Measurements from ENCODE around the gene IGFBP2.

Gene IGFBP2

DNA sequence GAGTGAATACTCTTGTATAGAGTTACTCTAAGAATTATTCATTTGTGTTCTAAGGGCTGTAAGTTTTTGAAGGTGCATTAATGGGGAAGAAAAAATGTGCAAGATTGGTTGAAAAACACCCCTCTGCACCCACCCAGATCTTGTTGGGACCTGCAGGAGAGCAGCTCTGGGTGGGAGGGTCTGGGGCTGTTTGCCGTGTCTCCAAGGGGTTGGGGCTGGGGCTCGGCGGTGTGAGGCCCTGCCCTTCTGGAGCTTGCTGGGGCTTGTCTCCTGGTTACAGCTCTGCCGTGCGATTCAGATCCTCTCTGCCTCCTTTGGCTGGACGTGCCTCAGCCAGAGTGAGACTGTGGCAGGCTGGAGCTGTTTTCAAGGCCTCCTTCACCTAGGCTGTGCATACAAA lies 26.1 kb downstream of the IGFBP2 start:
- DNase-seq (ENCODE audit: extremely low spot score, insufficient read length, low read depth), result no peak
- no peak for FAIRE-seq

DNA sequence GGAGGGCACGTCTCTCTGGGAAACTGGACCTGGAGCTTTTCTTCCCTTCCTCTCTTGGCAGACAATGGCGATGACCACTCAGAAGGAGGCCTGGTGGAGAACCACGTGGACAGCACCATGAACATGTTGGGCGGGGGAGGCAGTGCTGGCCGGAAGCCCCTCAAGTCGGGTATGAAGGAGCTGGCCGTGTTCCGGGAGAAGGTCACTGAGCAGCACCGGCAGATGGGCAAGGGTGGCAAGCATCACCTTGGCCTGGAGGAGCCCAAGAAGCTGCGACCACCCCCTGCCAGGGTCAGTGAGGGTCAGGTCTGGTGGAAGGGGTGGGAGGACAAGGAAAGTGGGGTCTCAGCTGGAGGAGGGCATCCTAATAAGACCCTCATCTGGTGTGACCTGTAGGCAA lies 27.3 kb downstream of the IGFBP2 start:
- FAIRE-seq (no peak), DNase-seq (ENCODE audit: extremely low spot score, insufficient read length, low read depth) (no peak)

DNA sequence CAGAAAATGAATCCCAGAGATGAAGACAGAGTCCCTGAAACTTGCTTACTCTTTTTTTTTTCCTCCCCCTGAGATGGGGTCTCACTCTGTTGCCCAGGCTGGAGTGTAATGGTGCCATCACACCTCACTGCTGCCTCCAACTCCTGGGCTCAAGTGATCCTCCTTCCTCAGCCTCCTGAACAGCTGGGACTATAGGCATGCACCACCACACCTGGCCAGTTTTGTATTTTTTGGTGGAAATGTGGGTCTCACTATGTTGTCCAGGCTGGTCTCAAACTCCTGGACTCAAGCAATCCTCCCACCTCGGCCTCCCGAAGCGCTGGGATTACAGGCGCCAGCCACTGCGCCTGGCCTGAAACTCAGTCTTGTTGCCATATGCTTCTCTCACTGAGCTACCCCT lies 27.8 kb downstream of the IGFBP2 start:
- FAIRE-seq, result no peak
- DNase-seq (ENCODE audit: extremely low spot score, insufficient read length, low read depth), result no peak

DNA sequence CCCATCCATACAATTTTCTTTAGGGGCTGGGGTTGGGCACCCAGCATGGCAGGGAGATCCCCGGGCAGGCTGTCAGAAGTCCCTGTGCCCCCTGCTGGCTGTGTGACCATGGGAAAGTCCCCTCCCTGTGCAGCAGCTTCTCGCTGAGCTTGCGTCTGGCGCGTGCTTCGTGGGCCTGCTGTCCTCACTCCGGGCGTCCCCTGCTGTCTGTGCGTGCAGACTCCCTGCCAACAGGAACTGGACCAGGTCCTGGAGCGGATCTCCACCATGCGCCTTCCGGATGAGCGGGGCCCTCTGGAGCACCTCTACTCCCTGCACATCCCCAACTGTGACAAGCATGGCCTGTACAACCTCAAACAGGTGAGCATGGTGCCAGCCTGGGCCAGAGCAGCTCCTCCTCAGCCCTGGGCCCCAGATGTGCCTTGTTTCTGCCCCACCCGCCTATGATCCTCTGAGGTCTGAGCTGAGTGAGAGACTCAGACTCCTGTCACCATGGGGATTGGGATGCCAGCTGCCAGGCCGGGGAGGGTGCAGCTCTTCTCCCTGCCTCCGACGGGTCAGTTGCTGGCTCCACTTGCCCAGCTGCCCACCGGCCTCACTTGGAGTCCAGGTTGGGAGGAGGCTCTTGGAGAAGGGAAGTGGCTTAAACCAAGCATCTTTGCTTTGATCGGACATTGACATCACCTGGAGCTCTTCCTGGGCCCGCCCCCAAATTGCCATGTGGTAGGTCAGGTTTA lies 28.6 kb downstream of the IGFBP2 start:
- DNase-seq (ENCODE audit: extremely low spot score, insufficient read length, low read depth), result no peak

DNA sequence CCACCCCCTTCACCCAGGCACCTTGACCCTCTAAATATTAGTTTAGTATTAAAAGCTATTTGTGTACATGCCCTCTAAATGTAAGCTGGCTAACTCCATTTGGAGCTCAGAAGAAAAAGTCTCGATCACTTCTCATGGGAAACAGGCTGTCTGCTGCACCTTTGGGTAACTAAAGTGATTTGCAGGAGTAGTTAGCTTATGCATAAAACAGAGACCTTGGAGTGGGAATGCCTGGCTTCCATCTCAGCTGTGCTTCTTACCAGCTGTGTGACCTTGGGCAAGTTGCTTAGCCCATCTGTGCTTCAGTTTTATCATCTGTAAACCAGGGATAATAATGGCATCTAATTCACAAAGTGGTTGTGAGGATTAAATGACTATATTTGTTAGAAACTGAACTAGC lies 29.9 kb downstream of the IGFBP2 start:
- DNase-seq (ENCODE audit: extremely low spot score, insufficient read length, low read depth) (no peak), FAIRE-seq (no peak)

More for the DNA sequence above, 28.6 kb downstream of the IGFBP2 start:
- FAIRE-seq, result no peak

DNA sequence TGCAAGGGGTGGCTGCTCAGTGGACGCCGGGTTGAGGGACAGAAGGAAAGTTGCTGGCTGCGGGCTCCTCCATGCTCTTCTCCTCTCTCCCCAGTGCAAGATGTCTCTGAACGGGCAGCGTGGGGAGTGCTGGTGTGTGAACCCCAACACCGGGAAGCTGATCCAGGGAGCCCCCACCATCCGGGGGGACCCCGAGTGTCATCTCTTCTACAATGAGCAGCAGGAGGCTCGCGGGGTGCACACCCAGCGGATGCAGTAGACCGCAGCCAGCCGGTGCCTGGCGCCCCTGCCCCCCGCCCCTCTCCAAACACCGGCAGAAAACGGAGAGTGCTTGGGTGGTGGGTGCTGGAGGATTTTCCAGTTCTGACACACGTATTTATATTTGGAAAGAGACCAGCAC lies 30.6 kb downstream of the IGFBP2 start:
- no peak for FAIRE-seq
- no peak for DNase-seq (ENCODE audit: extremely low spot score, insufficient read length, low read depth)

- no peak for FAIRE-seq
- DNase-seq (ENCODE audit: extremely low spot score, insufficient read length, low read depth), result no peak
Observed at GRCh38 chr2:216664593-216665034, 31.4 kb downstream of the IGFBP2 start.

GRCh38 chr2:216665242-216665641 lies 32.0 kb downstream of the IGFBP2 start:
- FAIRE-seq, result no peak

DNA sequence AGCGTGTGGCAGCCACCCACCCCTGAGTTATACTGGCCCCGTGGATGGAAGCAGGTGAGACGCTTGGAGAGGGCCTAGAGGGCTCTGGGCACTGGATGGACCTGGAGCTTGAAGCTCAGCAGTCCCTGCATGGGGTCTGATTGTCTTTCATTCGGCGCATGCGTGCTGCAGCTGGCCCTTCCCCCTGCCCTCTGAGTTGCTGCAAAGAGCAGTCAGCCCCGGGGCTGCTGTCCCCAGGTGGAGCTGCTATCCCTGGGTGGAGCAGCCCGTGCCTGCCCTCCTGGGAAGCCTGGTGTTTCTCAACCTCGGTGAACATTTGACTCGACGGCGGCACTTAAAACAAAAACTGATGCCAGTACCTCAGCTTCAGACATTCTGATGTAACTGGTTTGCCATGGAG lies 32.5 kb downstream of the IGFBP2 start:
- FAIRE-seq (no peak), DNase-seq (ENCODE audit: extremely low spot score, insufficient read length, low read depth) (no peak)

More at GRCh38 chr2:216665242-216665641, 32.0 kb downstream of the IGFBP2 start:
- no peak for DNase-seq (ENCODE audit: extremely low spot score, insufficient read length, low read depth)

DNA sequence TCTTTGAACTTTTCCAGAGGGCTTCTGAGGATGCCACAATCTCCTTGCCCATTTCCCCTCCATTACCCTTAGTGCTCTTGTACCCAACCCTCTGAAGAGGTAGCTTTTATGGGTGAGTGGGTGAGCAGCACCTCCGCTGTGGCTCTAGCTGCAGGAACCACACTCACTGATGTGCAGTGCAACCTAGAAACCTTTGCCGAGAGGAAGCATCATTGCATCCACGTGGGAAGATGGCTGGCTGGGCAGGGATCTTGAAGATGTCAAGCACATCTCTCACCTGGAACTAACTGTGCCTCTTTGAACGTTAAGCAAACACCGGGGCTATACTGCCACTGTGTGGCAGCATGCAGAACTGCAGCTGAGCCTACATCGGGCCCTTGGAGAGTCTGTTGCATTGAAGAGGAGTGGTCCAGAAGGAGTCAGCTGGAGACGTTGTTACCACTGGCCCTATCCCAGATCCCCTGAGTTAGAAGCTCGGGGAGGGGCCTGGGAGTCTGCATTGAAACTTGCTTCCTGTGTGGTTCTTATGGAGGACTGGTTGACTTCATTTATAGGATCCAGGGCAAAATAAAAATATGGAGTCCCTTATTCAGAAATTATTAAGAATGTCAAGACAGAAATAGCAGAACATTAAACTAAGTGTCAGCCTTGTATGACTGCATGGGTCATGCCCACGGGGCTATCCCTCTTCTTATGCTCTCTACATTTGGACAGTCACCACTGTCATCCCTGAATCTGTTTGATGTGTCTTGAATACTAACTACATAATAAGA lies 33.4 kb downstream of the IGFBP2 start:
- FAIRE-seq (peak; percentile 92), DNase-seq (ENCODE audit: extremely low spot score, insufficient read length, low read depth) (peak; percentile 56)

DNA sequence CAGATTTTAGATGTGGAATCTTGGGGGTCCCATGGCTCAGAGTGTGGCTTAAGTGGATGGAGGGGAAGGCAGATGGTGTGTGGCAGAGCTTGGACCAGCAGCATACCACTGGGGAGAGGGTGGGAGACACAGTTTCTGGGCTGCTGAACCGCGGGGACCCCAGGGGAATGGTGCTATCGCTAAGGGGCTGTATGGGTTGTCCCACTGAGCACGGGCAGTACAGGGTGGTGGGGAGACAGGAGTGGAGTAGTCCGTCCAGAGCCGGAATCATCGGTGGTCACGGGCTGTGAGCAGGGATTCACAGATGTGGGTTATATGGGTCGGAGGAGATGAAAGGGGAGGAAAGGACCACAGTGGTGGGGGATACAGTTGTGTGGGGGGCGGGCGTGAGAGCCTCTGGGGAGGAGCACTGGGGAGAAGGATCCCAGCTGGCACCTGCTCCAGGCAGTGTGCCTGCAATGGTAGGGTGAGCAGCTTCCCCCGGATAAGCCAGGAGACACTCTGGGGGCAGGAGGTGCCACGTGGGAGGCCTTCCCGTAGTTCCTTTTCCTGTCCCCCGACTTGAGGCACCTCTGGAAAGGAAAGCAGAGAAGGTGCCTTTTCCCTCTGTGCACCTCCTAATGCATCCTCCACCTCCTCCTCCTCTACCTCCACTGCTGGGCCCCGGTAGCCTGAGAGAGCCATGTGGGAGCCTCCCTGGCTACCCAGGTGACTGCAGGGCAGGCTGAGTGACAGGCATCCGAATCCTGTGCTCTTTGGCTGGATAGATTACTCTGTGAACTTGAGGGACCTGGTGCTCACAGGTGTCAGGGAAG lies 37.3 kb downstream of the IGFBP2 start:
- no peak for DNase-seq (ENCODE audit: extremely low spot score, insufficient read length, low read depth)
- no peak for FAIRE-seq

DNA sequence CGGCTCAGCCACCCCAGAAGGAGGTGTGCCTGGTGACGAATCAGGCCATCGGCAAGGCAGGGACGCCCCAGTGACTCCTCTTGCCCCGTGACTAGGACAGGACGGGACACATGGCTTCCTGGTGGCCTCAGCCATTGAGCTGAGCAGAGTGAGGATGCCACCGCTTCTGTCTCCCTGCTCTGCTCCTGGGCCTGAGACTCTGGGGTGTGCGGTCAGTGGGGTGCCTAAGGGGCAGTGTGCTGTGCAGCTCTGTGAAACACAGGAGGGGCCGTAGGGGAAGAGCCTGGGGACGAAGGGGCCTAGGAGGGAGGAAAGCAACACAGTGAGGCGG lies 37.8 kb downstream of the IGFBP2 start:
- no peak for DNase-seq (ENCODE audit: extremely low spot score, insufficient read length, low read depth)
- FAIRE-seq, result no peak

DNA sequence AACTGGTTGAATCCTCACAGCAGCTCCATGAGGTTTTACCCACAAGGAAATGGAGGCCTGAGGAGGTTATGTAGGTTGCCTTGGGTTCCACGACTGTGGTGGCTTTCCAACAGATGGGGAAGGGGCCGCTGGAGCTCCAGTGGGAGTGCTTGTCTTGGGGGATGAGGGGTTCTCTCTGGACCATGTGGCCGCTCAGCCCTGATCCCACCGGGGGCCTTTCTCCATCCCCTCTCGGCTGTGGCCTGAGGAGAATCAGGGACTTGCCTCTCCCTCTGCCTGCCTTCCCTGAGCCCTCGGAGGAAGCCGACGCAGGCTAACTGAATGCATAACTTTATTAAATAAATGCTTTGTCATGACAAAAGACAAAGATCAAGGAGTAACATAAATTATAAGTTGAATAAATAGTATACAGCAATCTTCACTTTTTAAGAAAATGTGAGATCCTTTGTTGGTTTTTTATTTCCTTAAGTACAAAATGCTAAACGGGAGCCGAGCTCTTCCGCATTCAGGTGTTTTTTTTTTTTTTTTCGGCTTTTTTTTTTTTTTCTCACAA lies 38.6 kb downstream of the IGFBP2 start:
- FAIRE-seq, result no peak

DNA sequence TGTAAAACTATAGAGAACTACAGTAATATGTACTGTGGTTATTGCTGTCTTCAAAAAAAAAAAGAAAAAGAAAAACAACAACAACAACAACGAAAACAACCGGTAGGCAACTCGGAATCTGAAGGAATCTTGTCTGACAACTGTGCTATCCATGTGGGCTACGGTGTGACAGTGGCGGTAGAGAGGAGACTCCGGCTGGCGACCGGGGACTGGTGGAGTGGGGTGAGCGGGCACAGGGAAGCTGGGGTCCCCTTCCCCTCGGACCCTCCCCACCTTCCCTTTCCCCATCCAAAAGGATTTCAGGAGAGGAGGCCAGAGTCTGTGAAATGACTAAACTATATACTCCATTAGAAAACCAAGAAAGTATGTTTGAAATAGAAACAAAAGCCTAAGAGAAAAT lies 39.2 kb downstream of the IGFBP2 start:
- FAIRE-seq (no peak), DNase-seq (ENCODE audit: extremely low spot score, insufficient read length, low read depth) (no peak)

More for the DNA sequence above, 38.6 kb downstream of the IGFBP2 start:
- no peak for DNase-seq (ENCODE audit: extremely low spot score, insufficient read length, low read depth)

GRCh38 chr2:216673021-216673420 lies 39.8 kb downstream of the IGFBP2 start:
- DNase-seq (ENCODE audit: extremely low spot score, insufficient read length, low read depth) (no peak), FAIRE-seq (no peak)

DNA sequence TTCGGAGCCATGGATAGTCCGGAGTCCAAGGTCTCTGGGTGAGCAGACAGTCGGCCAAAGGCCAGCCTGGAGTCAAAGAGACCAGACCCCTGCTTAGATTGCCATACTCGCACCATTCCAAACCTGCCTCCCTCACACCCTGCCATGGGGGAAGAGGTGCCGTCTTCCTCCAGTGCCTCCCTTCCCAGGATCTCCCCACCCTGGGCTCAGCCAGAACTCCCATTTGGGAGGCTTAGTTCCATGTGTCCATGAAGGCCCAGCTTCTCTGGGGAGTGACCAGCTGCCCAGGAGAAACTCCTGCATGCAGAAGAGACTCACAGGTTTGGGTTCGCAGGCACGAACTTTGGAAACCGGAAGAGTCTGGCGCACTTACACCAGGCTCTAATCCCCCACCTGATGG lies 40.4 kb downstream of the IGFBP2 start:
- no peak for FAIRE-seq
- no peak for DNase-seq (ENCODE audit: extremely low spot score, insufficient read length, low read depth)

DNA sequence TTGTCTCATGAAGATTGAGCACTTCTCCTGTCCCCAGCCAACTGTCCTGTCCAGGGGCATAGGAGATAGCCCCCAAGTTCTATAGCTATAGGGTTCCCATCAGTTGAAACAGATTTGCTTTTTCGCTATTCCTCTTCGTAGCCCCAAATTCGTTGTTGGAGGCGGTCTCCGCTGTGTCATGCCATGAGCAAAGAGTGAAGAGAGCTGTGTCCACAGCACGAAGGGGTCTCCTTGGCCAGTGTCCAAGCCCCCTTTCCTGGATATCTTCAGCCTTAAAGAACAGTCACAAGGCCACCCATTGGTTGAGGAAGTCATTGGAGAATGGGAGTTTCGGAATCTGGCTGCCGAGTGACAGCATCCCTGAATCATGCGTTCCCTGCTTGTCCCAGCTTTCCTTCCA lies 41.2 kb downstream of the IGFBP2 start:
- DNase-seq (ENCODE audit: extremely low spot score, insufficient read length, low read depth) (no peak), FAIRE-seq (no peak)

DNA sequence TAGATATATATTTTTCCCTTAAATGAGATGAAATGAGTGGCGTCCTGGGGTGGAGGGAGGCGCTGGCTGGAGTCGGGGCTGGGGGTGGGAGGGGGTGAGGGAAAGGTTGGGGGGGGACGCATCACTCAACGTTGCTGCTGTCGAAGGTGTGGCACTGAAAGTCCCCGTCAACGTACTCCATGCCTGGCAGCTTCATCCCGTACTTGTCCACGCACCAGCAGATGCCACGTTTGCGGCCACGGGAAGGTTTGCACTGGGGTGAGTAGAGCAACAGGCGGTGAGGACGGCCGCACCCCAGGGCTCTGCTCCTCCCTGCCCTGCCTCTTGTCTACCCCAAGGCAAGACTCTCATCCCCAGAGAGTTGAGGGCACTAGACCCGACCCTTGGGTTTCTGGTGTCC lies 43.4 kb downstream of the IGFBP2 start:
- DNase-seq (ENCODE audit: extremely low spot score, insufficient read length, low read depth) (no peak), FAIRE-seq (no peak)

GRCh38 chr2:216677439-216678097 lies 44.3 kb downstream of the IGFBP2 start:
- DNase-seq (ENCODE audit: extremely low spot score, insufficient read length, low read depth), result no peak
- no peak for FAIRE-seq

DNA sequence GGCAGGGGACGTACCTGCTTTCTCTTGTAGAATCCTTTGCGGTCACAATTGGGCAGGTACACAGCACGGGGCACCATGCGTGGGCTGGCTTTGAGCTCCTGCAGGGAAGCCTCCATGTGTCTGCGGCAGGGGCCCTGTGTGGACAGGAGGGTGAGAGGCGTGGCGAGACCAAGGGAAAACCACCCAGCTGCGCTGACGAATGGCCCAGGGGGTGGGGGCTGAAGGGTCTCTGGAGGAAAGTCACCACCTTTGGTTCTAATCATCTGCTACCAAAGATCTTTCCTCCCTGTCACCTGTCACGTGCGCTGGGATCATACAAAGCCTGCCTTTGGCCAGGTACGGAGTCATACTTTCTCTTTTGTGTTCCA lies 44.9 kb downstream of the IGFBP2 start:
- DNase-seq (ENCODE audit: extremely low spot score, insufficient read length, low read depth) (no peak), FAIRE-seq (no peak)

Data from GM18507 (cell line).